Hindlimb muscle (tissue), 1 donor: ENCODE results near the gene KIRREL2. TPM values are rescaled to one million over a fixed set of nuclear protein-coding genes. Genes with fewer than 3 reads are reported as not detected.
A peak's percentile ranks its signal among the peaks of the same experiment; 100 is the strongest.
"Not testable (repeated sequence)": the region's sequence is repeated elsewhere in the genome, so short reads cannot be mapped to it uniquely, and the experiment has no call there.

Experiments
- DNase-seq: peaks from one replicate; pipeline ENCODE4 v3.0.0-alpha.2; 2013
- polyA plus RNA-seq: library from polyadenylated mRNA; unstranded; fragments of 120-200 nt; gene quantifications from one replicate; pipeline ENCODE4 v1.2.1, GENCODE V29; 2013; ENCODE audit not compliant: insufficient read length

Gene KIRREL2
- polyA plus RNA-seq, result 0.31 TPM

DNA sequence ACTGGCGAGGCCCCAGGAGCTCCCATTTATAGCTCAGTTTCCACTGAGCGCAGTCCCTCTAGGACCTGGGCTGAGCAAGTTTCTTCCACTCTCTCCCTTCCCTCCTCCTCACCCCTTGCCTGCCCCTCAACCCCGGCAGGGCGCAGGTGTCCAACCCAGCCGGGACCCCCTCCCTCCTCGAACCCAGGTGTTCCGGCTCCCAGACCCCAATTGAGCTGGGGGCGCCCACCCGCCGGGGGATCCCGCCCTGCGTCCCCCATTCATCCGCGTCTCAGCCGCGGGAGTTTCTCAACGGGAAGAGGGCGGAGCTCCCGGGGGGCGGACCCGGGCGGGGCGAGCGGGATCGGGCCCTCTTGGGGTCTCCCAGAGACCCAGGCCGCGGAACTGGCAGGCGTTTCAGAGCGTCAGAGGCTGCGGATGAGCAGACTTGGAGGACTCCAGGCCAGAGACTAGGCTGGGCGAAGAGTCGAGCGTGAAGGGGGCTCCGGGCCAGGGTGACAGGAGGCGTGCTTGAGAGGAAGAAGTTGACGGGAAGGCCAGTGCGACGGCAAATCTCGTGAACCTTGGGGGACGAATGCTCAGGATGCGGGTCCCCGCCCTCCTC, at the start of gene KIRREL2:
Gene KIRREL2 (plus strand): TSS at position 366 of the 604 bp plus-strand sequence. CDS start 209 bp downstream, at position 575.
- no peak for DNase-seq

DNA sequence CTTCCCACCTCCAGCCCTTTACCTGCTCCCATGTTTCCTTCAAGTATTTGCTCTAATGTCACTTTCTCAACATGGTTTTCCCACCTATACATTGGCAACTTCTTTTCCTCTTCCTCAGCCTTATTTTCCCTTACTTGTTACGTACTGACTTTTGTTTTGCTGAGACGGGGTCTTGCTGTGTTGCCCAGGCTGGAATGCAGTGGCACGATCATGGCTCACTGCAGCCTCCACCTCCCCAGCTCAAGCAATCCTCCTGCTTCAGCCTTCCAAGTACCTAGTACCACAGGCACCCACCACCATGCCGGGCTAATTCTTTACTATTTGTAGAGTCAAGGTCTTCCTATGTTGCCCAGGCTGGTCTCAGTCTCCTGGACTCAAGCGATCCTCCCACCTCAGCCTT, 49.1 kb upstream of the KIRREL2 start:
- no peak for DNase-seq

DNA sequence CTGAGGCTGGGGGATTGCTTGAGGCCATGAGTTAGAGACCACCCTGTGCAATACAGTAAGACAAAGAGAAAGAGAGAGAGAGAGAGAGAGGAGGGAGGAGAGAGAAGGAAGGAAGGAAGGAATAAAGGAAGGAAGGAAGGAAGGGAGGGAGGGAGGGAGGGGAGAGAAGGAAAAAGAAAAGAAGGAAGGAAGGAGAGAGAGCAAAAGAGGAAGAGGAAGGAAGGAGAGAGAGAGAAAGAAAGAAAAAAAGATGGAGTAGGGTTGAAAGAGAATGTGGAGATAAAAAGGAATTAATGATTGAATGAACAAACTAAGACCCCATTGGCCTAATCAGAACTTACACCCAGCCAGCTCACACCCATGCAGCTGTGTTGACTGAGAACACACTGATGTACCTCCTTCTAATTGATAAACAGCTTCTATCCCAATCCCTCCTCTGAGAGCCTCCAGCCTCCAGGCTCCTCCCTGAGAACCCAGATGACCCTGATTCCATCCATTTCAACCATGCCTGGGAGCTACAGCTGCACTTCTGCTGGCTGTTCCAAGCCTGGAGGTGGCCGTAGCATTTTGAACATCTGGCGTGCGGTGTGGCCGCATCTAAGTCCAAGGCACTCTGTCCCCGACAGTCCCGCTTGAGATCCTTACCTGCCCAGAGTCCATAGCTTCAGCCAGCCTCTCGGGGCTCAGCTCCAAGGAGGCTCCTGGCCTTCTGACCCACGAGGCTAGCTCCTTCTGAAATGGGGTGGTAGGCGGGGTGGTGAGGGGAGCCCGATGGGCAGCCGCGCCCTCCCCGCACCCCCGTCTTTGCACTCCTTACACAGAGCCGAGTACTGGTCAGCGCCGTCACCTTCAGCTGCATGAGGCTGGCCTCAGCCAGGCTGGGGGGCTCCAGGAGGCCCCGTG, 45.1 kb upstream of the KIRREL2 start:
- no peak for DNase-seq

DNA sequence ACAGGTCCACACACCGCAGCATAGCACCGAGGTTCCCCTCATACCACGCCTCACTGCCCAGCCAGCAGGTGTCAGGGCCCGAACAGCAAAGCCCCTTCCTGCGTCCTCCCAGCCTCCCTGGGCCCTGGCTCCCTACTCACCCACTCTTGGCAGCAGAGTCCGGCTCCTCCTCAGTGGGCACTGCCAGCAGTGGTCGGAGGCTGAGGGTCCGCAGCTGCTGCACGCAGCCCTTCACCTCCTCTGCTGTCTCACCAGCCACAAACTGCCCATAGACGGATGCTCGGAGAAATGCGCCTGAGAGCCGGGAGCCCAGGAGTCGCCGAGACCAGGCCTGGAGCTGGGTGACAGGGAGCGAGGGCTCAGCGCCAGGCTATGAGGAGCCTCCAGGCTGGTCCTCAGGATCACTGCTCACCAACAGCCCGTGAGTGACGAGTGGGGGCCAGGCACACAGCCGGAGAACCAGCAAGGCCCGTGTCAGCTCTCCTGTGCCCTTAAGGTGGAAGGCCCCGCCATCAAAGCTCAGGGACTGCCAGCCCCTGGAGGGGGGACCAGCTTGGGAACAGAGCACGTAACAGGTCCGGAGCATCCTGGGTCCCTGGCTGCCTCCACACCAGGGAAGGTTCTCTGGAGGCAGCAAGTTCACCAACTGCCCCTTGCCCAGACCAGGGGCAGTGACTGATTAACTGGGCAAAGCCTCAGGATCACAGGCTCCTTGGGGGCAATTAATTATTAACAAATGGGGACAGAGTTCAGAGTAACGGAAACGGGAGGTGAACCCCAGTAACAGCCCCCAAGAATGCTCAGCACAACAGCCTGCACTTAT, 44.3 kb upstream of the KIRREL2 start, which contains the start of gene PRODH2:
Gene PRODH2 (minus strand): TSS at position 626 of the 823 bp plus-strand sequence. CDS start 40 bp downstream, at position 586.
- DNase-seq, result no peak

DNA sequence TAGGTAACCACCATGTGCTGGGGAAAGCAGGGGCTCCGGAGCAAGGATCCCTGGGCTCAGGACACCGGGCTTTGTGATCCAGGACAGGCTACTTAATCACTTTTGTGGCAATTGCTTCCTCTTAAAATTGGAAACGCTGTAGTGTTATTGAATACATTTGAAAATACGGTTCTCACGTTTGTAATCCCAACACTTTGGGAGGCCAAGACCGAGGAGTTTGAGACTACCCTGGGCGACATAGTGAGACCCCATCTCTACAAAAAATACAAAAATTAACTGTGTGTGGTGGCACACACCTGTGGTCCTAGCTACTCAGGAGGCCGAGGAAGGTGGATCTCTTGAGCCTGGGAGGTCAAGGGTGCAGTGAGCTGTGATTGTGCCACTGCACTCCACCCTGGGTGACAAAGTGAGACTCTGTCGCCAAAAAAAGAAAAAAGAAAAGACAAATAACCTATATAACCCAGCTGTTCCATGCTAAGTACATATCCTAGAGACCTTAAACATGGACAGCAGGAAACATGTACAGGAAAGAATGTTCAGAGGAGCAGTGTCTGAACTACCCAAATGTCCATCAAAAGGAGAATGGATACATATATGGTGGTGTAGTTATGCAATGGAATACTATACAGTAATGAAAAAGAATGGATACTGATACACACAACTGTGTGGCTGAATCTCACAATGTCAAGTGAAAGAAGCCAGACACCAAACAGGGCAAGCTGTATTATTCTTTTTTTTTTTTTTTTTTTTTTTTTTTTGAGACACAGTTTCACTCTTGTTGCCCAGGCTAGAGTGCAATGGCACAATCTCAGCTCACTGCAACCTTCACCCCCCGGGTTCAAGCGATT, 43.4 kb upstream of the KIRREL2 start:
- DNase-seq, result no peak

DNA sequence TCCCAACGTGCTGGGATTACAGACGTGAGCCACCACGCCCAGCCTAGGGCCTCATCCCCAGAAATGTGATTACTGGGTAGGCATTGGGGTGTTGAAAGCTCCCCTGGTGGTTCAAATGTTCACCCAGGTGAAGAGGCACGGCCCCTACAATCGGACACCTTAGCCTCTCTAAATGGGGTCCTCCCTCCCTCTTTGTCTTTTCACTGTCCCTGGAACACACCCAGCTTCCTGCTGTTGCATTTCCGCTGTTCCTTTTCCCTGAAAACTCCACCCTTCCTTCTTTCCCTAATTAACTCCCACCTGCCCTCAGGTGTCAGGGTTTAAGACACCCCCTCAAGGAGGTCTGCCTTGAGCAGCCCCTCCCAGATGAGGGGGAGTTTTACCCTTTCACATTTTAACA, 40.4 kb upstream of the KIRREL2 start:
- no peak for DNase-seq

DNA sequence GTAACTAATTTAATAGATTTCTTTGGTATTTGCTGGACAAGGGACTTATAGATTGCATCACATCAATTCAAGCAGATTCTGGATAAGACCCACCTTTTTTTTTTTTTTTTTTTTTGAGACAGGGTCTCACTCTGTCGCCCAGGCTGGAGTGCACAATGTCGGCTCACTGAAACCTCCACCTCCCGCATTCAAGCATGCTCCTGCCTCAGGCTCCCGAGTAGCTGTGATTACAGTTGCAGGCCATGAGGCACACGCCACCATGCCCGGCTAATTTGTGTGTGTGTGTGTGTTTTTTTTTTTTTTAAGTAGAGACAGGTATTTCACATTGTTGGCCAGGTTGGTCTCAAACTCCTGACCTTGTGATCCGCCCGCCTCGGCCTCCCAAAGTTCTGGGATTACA, 39.9 kb upstream of the KIRREL2 start:
- no peak for DNase-seq

DNA sequence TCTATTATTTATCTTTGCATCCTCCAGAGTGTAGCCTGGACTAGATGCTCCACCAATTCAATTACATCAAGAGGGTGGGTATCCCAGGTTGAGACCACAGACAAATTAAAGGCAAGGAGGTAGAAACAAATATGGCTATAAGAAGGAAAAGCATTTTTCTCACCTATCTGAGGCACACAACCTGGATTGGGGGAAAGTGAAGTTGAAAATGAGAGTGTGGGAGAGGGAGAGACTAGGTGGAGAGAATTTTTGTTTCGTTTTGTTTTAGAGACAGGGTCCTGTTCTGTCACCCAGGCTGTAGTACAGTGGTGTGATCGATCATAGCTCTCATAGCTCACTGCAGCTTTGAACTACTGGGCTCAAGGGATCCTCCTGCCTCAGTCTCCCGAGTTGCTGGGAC, 38.3 kb upstream of the KIRREL2 start:
- DNase-seq, result no peak

DNA sequence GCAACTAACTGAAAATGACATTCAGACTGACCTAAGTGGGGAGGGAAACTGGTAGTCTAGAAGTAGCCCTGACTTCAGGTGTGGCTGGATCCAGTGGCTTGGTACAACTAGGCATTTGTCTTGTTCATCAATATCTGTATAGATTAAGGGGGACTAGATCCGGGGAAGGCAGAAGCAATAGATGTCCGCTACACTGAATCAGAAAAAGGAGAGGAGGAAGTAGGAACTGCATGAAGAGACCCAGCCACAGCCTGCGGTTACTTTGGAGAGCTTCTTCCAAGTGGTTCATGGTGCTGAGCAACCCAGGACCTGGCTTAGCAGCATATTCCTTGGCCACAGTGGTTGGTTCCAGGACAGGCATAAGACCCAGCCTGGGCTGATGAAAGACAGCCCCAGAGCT, 34.1 kb upstream of the KIRREL2 start:
- DNase-seq, result no peak

DNA sequence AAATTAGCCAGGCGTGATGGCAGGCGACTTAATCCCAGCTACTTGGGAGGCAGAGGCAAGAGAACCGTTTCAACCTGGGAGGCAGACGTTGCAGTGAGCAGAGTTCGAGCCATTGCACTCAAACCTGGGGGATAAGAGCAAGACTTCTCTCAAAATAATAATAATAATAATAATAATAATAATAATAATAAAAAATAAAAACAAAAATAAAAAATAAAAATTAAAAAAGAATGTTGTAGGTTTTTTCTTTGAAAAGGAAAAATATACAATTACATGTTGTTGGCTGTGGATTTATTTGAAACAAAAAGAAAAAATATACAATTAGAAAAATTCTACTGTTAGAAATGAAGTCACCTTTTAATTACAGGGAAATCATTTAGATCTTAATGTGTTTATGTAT, 32.6 kb upstream of the KIRREL2 start:
- no peak for DNase-seq

DNA sequence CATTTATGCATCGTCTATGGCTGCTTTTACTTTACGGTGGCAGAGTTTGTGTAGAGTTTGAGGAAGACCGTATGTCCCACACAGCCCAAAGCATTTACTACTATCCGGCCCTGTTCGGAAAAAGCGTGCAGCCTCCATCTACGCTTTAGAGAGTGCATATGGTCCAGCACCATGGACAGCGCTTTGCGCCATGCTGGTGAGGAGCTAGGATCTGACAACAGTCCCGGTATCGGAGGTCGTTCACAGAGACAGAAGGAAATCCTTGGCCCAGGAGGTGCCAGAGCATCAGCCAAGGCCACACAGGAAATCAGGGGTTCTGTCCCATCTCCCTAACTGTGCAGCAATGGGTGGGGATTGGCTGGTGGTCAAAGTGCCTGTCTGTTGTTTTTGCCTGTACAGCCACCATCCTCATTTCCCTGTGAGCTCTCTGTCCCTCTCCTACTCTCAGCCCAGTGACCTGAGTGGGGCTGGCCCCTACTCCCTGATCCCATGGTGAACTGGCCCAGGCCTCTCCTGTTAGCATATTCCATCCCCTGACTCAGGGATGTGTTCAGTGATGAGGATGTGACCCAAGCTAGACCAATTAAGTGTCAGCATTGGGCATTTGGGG, 27.9 kb upstream of the KIRREL2 start:
- peak; percentile 84 for DNase-seq

DNA sequence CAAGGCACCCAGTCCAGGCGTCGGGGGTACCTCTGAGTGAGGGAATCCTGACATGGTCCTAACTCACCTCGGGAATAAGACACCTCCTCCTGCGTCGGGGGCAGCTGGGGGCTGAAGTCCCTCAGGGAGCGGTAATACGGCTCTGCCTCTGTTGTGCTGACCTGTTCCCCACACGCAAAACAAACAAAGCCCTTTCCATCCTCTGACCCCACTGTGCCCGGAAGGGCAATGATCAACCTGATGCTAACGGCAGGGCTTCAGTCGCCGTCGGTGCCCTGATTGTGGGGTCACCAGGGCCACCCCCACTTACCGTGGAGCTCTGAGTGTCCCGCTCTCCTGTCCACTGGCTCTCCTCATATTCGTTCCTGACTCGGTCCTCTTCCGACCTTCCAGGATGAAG, 25.7 kb upstream of the KIRREL2 start:
- DNase-seq, result no peak

DNA sequence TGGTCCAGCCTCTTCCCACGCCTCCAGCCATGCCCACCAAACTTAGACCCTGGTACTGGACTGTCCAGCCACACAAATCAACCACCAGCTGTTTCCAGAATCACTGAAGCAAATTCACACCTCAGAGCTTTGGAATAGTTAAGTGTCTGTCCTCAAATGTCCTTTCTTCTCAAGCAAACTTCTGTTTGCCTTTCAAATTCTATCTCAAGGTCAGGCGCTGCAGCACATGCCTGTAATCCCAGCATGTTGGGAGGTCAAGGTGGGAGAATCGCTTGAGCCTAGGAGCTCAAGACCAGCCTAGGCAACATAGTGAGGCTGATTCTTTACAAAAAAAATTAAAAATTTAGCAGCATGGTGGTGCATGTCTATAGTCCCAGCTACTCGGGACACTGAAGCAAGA, 24.7 kb upstream of the KIRREL2 start:
- DNase-seq, result no peak

DNA sequence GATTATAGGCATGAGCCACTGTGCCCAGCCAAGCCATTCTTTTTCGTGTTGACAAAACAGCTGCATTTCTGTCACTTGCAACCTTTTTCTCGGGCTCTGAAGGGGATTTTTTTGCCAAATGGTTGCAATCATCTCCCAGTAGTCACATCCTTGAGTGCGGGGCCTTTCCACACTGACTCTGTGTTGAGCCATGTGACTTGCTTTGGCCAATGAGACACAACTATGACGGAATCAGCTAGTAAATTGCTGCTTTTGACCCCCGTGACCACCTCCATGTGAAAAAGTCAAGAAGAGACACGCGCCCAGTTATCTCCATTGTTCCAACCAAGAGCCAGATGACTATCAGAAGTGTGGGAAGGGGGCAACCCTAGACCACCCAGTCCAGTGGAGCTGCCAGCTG, 22.7 kb upstream of the KIRREL2 start:
- DNase-seq, result no peak

DNA sequence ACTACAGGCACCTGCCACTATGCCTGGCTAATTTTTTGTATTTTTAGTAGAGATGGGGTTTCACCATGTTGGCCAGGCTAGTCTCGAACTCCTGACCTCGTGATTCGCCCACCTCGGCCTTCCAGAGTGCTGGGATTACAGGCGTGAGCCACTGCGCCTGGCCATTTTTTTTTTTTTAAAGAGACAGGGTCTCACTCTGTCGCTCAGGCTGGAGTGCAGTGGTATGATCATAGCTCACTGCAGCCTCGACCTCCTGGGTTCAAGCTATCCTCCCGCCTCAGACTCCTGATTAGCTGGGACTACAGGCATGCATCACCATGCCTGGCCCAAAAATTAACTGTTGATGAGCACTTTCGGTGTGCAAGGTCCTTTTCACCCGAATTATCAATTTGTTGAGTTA, 20.6 kb upstream of the KIRREL2 start:
- not testable (repeated sequence) for DNase-seq

DNA sequence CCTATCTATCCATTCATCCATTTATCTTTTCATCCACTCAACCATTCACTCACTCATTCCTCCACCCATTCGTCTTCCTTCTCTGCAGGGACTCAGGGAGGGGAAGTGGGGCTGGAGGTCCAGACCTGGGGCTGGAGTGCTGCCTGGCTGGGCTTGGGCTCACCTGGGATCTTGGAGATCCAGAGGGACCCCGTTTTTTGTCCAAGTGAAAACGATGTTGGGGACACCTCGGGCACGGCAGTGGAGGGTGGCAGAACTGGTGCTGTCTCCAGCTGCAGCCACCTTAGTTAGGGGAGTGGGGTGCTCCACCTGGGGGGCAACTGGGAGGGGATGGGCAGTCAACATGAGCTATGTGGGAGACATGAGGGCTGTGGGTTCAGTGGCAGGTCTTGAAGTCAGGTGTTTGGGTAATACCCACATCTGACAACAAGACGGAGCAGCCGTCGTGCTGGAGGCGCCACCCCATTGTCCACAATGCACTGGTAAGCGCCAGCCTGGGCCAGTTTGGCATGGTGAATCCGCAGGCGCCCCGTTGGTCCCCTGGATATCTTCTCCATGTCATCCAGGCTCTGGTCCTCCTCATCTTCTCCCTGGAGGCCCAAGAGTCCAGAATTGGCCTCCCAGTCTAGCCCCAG, 14.6 kb upstream of the KIRREL2 start:
- DNase-seq, result no peak

DNA sequence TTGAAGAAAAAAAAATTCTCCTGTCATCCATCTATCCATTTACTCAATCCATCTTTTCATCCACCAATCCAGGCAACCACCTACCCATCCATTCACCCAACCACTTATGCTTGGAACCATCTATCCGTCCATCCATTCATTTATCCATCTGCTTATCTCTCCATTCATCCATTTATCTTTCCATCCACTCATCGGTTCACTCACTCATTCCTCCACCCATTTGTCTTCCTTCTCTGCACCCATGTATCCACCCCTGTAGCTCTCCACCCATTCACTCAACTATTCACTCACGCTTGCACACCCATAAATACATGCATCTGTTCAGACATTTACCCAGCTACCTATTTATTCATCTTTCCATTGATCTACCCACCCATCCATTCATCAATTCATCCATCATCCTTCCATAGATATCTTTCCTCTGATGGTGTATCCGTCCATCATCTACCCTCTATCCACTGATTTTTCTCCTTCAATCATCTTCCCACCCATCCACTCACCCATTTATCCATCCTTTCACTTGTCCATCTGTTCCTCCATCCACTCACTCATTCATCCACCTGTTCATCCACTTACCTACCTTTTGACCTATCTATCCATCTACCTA, 13.9 kb upstream of the KIRREL2 start:
- DNase-seq, result no peak

DNA sequence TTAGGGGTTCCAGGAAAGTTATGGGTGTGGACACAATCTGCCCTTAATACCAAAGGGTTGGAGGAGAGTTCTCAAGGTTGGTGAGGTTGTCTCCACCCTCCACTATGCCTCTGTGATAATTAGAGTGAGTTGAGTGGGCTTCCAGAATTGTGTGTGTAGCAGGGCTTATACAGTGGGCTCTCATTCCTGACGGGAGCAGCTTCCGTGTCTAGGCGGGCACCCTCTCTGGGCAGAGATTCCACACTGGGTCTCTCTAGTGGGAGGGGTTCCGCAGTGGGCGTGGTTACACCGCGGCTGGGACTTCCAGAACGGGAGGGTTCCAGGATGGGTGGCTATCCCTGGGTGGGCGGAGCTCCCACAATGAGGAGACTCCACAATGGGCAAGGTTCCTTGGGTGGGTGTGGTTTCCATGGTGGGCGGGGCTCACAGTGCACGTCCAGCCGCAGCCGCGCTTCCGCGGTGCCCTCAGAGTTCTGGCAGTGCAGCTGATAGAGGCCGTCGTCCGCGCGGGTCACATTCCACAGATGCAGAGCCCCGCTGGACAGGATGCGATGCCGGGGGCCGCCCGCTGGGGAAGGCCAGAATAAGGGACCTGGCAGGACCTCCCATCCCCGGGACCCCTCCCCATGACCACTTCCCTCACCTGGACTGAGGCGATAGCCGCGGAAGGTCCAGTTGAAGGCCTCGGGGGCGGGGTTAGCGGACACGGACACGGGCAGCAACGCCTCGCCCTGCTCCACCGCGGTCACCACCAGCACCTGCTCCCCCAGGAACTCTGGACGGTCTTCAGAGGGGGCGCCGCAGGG, 12.8 kb upstream of the KIRREL2 start:
- no peak for DNase-seq

DNA sequence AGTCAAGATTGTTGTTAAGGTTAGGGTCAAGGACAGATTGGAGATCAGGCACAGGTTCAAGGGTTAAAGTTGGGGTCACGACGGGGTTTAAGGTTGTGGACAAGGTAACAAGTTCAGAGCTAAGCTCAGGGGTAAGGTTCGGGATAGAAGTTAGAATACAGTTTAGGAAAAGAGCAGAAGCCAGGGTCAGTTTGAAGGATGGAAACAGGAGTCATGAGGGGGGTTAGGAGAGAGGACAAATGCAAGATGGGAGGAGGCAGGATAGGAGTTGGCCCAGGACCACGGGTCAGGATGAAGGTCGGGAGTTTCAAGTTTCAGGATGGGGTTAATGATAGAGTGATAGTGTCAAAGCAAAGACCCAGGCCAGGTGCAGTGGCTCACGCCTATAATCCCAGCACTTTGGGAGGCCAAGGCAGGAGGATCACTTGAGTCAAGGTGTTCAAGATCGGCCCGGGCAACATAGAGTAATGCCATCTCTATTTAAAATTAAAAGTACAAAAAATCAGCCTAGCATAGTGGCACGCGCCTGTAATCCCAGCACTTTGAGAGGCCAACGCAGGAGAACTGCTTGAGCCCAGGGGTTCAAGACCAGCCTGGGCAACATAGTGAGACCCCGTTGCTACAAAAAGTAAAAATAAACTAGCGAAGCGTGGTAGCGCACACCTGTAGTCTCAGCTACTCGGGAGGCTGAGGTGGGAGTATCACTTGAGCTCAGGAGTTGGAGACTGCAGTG, 12.1 kb upstream of the KIRREL2 start:
- no peak for DNase-seq
